T-helper 2 cell treated with Interferon-gamma antibody and Interleukin-4, amounts not matched to agents 100 ng/mL and 5 ng/mL, for 36 hours (primary cell): ENCODE results near the gene OTUB1. TPM values are rescaled to one million over a fixed set of nuclear protein-coding genes. Genes with fewer than 3 reads are reported as not detected.
"Not testable (repeated sequence)": the region's sequence is repeated elsewhere in the genome, so short reads cannot be mapped to it uniquely, and the experiment has no call there.

Experiments
- intact Hi-C: fragments of 100-400 bp; cut with micrococcal nuclease; formaldehyde crosslinking; loops from one replicate; pipeline ENCODE4 v1.15.1; 2023
- total RNA-seq: library from RNA; stranded (reverse); gene quantifications from 2 replicates; pipeline ENCODE4 v1.2.3, GENCODE V29; 2022

Gene OTUB1
- total RNA-seq, 1 donor from 2014 or later = 98.0 TPM

DNA sequence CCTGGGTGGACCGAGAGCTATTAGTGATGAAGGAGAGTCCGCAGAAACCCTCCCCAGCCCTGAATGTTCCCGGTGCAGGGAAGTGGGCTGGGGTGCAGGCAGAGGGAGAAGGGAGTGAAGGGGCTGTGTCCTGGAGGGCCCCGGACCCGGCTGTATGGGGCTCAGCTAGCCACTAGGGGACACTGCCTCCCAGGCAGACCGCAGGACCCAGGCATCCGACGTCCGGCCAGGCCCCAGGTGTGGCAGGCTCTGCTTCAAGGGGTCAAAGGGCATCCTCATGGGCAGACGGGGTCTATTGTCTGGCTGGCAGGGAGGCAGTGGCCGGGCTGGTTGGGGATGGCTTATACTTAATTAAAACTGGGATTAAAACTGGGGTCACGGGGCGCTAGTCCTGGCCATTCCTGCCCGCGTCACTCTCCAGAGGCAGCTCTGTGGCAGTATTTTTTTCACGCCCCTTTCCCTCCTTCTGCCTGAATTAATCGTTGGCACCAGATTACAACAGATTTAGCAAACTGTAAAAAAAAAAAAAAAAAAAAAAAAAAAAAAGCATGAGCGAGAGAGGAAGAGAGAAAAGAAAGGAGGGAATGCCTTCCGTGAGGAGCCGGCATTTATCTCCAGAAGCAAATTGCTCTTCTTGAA is 54.6 kb downstream of the OTUB1 start:
- intact Hi-C loops = no loop called here

GRCh38 chr11:64041846-64042245 is 55.6 kb downstream of the OTUB1 start:
- intact Hi-C loops = no loop called here

- intact Hi-C loops = no loop called here
Measured at GRCh38 chr11:64042301-64042700, 56.1 kb downstream of the OTUB1 start.

DNA sequence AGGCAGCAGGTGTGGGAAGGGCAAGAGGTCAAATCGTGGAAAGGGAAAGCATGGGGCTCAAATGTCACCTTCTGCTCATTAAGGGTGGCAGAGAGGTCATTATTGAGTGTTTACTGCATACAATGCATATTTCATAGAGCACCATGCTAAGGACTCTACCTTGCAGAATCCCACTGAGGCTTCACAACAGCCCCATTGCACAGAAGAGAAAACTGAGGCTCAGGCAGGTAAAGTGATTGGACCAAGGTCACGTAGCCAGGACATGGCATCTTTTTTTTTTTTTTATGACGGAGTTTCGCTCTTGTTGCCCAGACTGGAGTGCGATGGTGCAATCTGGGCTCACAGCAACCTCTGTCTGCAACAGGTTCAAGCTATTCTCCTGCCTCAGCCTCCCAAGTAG is 57.3 kb downstream of the OTUB1 start:
- intact Hi-C loops = no loop called here

DNA sequence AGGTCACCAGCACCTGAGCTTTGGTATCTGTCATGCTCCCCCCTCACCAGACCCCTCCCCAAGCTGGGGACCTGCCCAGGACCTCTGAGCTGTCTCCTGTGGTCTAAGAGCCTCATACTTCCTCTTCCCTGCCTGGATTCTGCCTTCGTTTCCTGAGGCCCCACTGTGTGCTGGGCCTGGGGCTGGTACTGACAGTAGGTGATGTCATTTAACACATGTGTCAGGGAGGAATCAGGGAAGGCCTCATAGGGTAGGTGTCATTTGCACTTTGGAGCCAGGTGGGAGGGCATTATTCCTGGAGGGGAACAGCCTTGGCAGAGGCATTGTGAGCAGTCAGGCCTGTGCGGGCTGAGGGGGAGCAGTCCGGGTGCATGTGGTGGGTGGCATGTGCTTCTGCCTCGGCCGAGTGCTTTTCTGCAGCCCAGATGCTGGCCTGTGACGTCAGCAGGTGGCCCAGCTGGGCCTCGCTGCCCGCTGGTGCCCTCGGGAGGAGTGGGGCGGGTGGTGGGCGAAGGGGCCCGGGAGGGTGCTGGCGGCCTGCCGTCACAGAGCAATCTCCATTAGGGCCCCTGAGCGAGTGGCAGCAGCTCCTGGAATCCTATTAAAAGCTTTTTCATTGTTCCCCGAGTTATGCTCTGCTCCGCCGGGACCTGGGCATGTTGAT is 58.6 kb downstream of the OTUB1 start:
- intact Hi-C loops = no loop called here

DNA sequence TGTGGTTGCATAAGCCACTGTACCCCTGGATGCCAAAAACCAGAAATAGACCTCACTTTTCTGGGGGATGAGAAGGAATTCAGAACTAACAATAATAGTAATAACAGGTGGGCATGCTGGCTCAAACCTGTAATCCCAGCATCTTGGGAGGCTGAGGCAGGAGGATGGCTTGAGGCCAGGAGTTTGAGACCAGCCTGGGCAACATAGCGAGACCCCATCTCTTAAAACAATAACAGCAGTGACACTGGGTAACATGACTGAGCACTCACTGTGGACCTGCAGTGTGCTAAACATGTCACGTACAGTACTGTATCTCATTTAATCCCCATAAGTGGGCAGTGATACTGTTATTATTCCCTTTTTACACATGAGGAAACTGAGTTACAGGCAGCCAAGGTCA is 59.5 kb downstream of the OTUB1 start:
- intact Hi-C loops = no loop called here

- intact Hi-C loops = not testable (repeated sequence)
Measured at GRCh38 chr11:64047373-64047772, 61.1 kb downstream of the OTUB1 start.

Other genes with a start within 250 kb of the OTUB1 start
- 1.8 and 2.2 TPM in 2 replicates for gene ZFTA, start 217.7 kb upstream of the OTUB1 start, total RNA-seq
- gene SPINDOC, start 173.0 kb upstream of the OTUB1 start, total RNA-seq = 50.7 and 52.9 TPM in 2 replicates
- gene MARK2, start 147.3 kb upstream of the OTUB1 start, total RNA-seq = 57.1 and 59.8 TPM in 2 replicates
- 0.16 and 0.25 TPM in 2 replicates for gene RCOR2, start 69.3 kb upstream of the OTUB1 start, total RNA-seq
- gene NAA40, start 47.4 kb upstream of the OTUB1 start, total RNA-seq = 36.9 and 38.0 TPM in 2 replicates
- 382 and 383 TPM in 2 replicates for gene COX8A, start 11.8 kb upstream of the OTUB1 start, total RNA-seq
- not detected in 2 replicates for gene FLRT1, start 49.5 kb downstream of the OTUB1 start, total RNA-seq
- 11.1 and 11.4 TPM in 2 replicates for gene MACROD1, start 179.7 kb downstream of the OTUB1 start, total RNA-seq
- 267 and 285 TPM in 2 replicates for gene STIP1, start 199.7 kb downstream of the OTUB1 start, total RNA-seq
- 210 and 211 TPM in 2 replicates for gene FERMT3, start 220.3 kb downstream of the OTUB1 start, total RNA-seq
- 23.0 and 29.5 TPM in 2 replicates for gene TRPT1, start 239.7 kb downstream of the OTUB1 start, total RNA-seq
- 77.2 and 79.8 TPM in 2 replicates for gene NUDT22, start 239.8 kb downstream of the OTUB1 start, total RNA-seq
- 27.5 and 29.9 TPM in 2 replicates for gene DNAJC4, start 244.1 kb downstream of the OTUB1 start, total RNA-seq
- 59.8 and 60.4 TPM in 2 replicates for gene VEGFB, start 248.1 kb downstream of the OTUB1 start, total RNA-seq